Astrocyte of the cerebellum (primary cell): ENCODE results near the gene MTPN.

ENCODE experiments used
- DNase-seq: peaks from one replicate; pipeline ENCODE4 v3.0.0-alpha.2; 2011; ENCODE audit warnings: low read depth
- H3K4me3 ChIP-seq: 2 replicates; pipeline ENCODE4 v1.5.1; 2011; ENCODE audit warnings: mild to moderate bottlenecking, low read depth, low read length, moderate library complexity
- CTCF ChIP-seq: IDR thresholded peaks from 2 replicates; pipeline ENCODE4 v1.5.1; 2012; ENCODE audit warnings: low read length, low read depth, moderate library complexity, mild to moderate bottlenecking; ENCODE audit errors: missing control alignments
- in situ Hi-C: cut with HindIII; loops from 2 replicates; pipeline ENCODE4 v1.10.0; 2017; ENCODE audit warnings: low sequenced_read_pairs

The MTPN gene

GRCh38 chr7:135956393-135956792 lies 20.8 kb downstream of the MTPN start:
- H3K4me3 ChIP-seq, result no peak overlapping the region
- DNase-seq, result no peak
- no peak for TF ChIP-seq CTCF
- in situ Hi-C loops, result no loop called here

- no peak for DNase-seq
- H3K4me3 ChIP-seq, result no peak overlapping the region
- TF ChIP-seq CTCF, result no peak
- in situ Hi-C loops, result no loop called here
These were observed 26.2 kb downstream of the MTPN start for GRCh38 chr7:135950972-135951371.

GRCh38 chr7:135950429-135950828 lies 26.7 kb downstream of the MTPN start:
- in situ Hi-C loops, result no loop called here
- TF ChIP-seq CTCF, result no peak
- H3K4me3 ChIP-seq, result no peak overlapping the region
- no peak for DNase-seq

- no peak for TF ChIP-seq CTCF
- DNase-seq, result no peak
- in situ Hi-C loops, result no loop called here
These were observed 30.7 kb downstream of the MTPN start for GRCh38 chr7:135946289-135947055.

GRCh38 chr7:135944753-135945152 lies 32.4 kb downstream of the MTPN start:
- DNase-seq, result no peak
- in situ Hi-C loops, result no loop called here
- no peak overlapping the region for H3K4me3 ChIP-seq
- no peak for TF ChIP-seq CTCF

More at GRCh38 chr7:135946289-135947055, 30.7 kb downstream of the MTPN start:
- no peak overlapping the region for H3K4me3 ChIP-seq

- H3K4me3 ChIP-seq, result no peak overlapping the region
- DNase-seq, result no peak
- no peak for TF ChIP-seq CTCF
- in situ Hi-C loops, result no loop called here
These were observed 33.9 kb downstream of the MTPN start for GRCh38 chr7:135943134-135943879.
